OCI-M1 (cell line): ENCODE measurements around the gene ARSB.

Experiments
- DNase-seq: peaks from one replicate; lab custom pipeline; 2025; lab: John Stamatoyannopoulos, UW

Gene ARSB

DNA sequence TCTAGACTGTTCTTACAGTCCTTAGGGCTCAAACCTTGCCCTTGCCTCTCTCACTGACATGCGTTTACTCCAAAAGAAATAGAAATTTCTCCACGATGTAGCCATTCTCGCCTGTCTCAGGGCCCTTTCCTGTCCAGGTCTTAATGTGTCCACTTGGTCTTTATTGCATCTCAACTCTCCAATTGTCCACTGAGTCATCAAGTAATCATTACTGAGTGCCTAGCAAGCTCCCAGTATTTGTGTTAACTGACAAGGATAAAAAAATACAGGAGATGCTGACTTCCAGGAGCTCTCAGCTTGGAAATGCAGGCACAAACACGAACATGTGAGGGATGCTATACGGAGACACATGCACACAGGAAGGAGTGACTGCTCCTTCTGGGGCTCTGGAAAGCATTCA, 147.3 kb downstream of the ARSB start:
- no peak for DNase-seq

DNA sequence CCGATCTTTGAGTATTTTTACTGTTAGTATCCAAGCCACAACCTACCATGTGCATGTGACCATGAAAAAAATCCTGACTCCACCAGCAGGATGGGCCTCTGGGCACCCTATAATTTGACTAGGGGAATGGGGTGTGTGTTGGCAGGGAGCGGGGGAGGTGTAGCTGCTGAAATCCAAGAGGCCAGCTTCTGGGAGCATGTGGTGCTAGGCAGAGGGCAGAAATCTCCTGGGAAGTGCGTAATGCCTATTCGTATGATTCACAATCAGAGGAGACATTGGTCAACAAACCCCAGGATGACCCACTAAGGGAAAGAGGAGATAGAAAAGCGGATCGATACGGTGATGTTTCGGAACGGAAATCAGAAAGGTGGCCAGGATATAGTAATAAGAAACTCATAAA, 149.9 kb downstream of the ARSB start:
- no peak for DNase-seq

DNA sequence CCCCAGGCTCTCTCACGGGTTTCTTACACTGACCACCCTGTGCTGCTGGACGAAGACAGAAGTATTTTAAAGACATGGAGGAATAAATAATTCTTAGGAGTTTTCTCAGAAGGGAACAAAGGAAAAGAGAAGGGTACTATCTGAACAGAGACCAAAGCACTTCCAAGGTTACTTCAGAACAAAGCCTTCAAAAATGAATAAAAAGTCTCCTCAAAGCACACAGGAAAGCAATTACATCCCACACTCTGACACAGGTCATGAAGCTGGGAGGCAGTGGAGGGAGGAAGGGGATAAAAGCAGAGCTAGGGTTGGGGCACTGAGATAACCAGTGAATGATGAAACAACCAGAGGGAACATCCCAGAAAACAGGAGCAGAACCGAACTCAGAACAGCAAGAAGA, 151.8 kb downstream of the ARSB start:
- DNase-seq = no peak

DNA sequence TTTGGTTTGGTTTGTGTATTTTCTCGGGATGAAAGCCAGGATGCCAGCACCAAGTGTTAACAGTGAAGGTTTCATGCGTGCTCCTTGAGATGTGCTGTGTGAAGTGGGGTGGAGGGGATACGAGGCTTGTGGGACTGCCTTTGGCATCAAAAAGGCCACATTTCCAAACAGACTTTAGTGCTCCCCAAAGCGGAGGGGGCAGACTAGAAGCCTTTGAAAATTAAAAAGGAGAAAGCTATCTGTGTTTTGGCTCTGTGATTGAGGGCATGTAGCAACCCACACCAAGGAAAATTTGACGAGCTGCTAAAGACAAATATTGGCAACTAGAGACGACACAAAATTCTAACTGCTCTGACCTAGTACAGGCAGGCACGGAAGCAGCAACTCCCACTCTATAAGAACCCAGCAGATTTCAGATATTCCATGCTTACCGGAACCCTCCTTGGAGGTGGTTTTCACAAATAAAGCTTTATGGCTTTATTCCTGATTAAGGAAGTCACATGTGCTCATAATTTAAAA, 154.5 kb downstream of the ARSB start:
- DNase-seq = no peak

DNA sequence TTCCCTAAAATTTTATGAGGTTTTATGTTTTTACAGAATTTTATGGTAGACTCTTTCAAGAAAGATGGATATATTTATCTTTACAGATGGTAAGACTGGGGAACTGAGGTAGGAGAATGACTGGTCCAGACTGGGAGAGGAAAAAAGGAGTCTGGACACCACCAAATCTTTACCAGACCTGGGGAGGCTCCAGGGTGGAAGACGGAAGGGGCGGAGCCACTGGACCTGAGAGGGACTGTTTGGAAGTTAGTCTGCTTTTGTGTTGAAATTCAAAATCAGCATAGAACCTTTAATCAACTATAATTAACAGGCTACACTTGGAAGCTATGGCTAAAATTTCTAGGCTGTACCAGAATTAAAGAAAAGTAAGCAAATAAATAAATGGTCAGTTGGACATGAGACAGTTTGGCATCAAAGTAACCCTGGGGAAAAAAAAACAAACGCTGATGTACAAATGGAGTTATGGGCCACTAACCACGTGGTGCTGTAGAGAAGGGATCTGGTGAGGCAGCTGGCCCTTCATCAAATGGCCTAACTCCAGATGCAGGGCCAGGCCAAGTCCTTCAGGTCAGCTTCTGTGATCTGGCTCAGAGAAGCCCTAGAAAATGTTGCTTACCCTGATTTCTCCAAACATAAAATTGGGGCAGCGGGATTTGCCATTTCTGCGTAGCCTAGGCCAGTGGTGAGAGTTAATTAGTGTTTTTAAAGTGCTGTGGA, 155.1 kb downstream of the ARSB start:
- DNase-seq = no peak

DNA sequence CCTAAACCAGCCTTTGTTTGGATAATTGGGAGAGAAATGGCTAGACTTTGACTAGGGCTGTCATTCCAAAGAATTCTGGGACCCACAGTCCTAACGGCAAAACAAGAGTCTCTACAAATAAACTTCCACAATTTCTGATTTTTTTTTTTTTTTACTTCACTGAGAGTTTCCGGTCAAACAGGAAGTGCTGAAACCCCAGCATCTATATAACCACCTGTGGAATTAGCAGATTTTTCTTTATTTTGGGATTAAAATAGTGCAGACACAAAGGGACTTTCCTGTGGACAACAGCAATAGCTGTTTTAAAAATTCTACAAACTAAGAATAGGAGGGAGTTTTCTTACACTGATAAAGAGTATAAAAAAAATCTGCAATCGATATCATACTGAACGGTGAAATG, 157.4 kb downstream of the ARSB start:
- DNase-seq = no peak

DNA sequence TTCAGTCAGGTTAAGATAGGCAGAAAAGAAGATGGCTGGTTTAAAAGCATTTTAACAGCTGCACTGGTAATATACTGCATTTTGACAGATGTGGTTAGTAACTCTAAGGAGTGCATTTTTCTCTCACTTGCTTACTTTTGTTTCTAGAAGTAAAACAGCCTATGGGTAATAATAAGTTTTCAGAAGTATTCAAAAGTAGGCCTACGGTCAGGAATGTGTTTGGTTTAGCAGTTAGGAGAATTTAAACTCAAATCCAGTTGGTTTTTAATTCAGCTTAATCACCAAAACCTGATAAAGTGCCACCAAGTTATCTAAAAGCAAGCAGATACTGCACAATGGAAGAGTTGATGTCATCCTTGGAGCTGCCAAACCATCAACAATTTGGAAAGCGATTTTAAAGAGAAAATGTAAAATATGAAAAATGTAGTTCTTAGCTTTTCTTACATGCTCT, 160.3 kb downstream of the ARSB start:
- peak; percentile 12 for DNase-seq

DNA sequence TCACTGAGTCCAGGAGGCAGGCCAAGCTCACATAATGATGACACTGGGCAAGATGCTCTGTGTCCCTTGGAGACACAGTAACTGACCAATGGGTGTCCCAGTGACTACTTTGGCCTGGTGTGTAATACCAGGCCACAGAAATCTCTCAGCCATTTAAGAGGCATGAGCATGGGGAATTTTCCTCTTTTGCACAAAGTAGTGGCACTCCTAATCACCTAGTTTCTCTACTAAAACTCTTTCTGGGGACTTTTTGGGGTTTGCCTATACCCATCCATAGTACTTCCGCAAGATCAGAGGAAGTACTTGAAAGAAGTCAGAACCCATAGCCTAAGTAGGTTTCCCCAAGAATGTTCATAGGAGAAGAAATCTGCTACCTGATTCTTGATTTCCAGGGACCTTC, 161.9 kb downstream of the ARSB start:
- no peak for DNase-seq

DNA sequence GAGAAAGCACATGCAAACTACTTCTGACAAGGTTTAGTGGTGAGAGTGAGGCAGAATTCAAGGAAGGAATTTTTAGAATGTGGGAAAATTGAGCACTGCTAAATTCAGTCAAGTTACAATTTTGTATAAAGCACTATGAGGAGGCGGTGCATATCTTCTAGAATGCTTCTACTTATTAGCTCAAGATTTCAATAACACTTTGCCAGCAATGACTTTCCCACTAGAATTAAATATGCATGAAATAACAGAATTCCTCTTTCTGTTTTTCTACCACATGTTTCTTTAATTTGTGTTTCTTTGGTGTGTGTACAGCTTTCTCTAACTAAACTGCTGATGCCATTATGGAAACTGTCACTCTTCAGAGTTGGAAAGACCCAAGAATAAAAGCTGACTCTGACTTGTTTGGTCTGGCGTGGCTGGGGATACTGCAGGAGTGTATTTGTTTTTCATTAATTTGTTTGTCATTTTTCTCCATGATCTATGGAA, 163.5 kb downstream of the ARSB start:
- DNase-seq = no peak

DNA sequence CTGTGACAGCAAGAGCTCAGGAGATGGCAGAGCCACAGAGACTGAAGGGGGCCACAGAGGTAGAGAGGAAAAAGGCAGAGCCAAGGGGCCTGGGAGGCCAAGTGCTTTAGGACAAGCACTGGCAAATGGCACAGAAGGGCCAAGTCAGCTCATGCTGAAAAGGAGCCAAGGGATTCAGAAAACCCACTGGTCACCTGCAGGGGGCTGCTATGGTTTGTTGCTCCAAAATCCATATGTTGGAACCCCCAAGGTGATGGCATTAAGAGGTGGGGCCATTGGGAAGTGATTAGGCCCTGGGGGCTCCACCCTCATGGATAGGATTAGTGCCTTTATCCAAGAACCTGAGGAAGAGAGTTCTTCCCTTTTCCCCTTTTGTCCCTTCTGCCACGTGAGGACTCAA, 165.4 kb downstream of the ARSB start:
- no peak for DNase-seq

DNA sequence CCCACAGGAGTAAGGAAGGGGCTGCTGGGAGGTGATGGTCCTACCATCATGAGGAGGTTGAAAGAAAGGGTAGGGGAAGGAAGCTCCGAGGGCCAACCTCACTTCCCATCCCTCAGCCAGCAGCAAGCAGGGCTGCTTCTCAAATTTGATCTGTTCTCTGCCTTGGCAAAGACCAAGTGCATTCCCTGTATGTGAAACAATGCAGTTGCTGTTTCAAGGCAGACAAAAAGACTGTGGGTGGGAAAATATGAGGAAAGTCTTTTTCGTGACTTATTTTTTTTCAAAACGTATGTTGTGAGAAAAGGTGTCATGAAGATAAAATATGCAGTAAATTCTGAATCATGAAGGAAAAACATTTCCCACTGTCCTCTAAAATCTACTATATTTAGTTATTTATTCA, 165.9 kb downstream of the ARSB start:
- no peak for DNase-seq

DNA sequence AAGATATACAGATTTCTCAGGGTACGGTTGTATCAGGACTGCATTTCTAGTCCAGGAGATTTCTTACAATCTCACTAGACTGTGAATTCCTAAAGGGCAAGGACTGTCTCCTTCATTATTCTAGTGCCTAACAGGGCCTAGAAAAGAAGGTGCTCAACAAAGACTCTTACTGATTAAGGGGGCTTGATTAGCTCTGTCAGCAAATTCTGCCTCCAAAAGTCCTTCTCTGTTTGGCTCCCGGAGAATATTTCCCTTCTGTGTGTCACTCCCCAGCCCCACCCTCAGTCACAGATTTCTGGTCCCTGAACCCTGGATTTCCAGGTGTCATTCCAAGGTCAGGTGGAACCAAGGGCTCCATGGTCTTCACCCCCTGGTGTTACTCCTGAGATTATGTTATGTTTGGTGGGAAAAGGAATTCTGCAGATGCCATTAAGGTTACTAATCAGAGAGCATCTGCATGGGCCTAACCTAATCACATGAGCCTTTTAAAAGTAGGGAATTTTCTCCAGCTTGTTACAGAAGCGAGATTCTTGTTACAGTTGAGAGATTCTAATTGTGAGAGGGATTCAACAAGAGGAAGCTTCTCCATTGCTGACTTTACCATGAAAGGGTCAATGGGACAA, 168.9 kb downstream of the ARSB start:
- DNase-seq = no peak

DNA sequence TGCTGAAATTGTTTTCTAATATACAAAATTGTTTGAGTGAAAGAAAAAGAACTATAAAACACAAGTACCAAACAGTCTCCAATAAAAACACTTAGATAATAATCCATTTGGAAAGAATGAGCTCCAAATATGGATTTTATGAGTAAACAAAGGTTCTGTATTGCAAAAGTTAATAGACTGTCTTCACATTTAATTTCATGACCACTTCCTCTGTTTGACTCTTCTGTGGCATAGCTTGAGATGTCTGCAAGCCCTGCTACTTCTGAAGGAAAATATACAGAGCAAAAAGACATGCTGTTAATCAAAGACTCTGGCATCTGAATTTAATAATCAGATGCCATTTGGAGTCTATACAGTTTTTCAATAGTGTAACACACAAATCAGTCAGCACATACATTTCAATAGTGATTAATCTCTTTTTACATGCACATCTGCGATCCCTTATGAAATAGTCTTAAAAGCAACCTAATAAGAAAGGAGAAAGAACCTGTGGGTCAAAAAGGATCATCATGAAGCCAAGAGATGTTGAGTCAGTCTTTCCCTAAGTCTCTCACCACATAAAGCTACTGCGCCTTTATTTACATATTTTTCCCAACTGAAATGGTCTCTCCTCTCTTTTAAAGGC, 171.1 kb downstream of the ARSB start:
- DNase-seq = no peak

DNA sequence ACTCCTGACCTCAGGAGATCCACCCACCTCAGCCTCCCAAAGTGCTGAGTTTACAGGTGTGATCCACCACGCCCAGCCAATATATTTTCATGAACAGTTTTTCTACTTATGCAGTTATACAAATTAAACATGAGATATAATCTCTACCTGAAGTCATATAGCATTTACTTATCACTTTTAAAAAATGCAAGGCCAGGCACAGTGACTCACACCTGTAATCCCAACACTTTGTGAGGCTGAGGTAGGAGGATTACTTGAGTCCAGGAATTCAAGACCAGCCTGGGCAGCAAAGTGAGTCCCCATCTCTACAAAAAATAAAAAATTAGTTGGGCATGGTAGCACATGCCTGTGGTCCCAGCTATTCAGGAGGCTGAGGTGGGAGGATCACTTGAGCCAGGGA, 171.8 kb downstream of the ARSB start:
- no peak for DNase-seq

DNA sequence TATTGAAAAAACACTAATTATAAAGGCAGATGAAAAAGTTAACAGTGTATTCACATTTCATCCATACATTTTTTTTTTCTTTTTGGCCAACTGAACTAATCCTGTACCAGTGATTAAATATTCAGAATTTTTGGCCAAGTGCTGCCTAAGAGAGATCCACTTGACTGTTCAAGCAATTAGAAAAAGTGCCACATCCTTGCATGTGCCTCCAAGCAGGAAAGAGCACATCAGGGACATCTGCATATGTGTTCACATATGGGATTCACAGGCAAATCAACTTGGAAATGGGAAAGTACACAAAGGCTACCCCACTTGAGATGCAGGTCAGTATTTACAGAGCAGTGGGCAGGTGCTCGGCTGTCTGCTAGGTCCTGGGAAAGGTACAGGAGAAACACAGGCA, 173.2 kb downstream of the ARSB start:
- no peak for DNase-seq

DNA sequence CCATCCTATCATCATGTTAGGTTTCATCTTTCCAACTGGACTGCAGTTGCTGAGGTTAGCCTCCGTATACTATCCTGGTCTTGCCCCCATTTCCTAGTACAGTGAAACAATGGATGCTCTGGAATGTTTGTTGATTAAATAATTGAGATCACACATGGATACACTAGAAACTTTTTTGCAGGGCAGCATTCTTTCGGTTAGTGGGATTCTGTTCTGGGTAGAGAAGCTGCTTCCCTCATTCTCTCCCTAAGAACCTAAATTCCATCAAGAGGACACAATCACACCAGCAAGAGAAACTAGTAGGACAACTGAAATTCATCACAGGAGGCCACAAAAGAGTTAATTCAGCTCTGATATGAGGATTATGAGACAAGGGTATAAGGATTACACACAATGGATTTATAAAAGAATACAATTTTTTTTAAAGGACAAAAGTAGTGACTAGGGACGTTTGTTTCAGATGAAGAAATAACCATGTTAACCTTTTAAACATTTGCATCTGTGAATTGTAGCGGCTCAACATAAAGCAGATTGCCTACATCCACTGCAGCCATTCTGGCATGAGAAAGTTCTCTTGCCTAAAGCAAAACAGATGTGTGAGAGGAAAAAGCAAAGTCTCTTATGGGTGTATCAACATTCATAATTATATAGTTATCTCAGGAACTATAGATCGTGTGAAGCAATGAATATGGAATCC, 173.8 kb downstream of the ARSB start:
- DNase-seq = no peak

DNA sequence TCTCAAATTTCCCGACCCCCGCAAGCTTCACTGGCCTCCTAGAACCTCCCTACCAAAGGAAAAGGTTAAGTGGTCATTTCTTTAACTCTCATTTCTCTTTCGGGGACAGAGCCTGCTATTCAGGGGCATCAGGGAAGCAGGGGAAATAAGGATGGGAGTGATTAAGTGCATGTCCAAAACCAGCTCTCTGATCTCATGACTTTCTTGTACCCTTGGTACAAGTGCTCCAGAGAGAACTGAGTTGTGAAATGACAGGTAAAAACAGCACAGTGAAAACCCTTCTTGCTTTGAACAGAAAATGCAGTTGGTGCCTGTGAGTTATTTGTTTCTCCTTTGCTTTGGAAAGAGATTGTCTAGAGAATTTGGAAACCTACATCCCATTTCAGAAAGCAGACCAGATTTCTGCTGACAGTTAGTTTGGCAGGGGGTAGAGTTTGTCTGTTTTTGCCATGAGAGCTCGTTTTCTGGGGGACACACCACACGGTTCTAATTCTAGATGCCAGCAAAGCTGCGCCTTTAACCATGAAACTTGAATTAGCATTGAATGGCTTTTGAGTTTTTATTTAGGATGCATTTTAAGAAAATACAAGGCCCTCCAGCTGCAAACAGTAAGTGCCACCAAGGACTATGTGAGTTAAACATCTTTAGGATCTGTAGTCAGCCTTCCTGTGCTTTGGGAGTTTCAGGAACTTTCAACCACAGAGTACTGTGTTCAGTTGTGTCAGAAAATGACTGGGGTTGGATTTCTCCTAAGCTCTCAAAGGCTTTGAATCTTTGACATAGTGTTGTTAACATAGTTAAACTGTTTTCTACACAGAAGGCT, 174.8 kb downstream of the ARSB start:
- no peak for DNase-seq

DNA sequence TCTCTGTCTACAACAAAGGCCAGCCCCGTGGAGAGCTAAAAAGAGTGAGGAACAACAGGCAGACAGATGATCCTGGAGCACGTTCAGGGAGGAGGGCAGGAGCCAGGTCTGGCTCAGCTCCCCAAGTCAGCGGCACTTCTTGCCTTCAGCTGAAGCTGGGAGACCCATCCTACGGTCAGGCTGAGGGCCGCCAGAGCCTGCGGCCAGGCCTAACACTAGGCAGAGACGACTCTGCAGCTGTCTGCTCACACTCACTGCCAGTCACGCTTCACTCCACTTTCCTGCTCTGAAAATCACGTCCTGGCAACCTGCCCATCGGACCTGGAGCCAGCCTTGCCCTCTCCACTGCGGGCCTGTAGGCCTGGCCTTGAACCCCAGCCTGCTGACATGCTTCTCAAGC, 175.7 kb downstream of the ARSB start:
- no peak for DNase-seq

DNA sequence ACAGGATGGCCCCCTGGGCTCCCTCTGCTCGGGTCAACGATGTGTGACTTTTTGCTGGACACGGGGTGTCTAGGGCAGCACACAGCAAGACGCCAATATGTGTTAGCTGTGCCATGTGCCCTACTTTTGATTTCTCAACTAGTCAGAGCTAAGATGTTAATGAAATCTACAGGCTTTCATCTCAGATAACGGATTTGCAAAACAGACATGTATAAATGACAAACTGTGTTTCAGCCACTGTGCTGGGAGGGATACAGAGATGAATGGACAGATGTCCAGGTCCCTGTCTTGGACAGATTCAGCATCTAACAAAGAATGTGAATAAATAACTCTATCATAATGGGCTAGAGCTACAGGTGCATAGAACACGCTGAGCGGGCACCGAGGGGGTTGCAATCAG, 176.3 kb downstream of the ARSB start:
- no peak for DNase-seq

DNA sequence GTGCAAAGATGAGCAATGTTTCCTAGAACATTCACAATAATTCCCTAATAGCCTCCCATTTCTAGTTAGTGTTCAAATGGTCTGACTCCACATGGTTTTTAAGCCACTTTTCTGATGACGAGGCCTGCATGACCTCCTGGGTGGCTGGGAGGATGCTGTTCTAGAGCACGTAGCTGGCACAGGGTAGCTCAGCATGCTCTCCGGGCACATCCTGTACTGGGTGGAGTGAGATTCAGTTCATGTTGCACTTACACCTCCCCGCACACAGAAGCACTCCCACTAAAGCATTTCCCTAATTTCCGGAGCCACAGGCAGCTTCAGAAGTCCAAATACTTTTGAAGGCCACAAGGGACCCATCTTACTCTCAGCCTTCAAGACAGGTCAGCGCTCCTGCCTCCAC, 176.7 kb downstream of the ARSB start:
- no peak for DNase-seq

DNA sequence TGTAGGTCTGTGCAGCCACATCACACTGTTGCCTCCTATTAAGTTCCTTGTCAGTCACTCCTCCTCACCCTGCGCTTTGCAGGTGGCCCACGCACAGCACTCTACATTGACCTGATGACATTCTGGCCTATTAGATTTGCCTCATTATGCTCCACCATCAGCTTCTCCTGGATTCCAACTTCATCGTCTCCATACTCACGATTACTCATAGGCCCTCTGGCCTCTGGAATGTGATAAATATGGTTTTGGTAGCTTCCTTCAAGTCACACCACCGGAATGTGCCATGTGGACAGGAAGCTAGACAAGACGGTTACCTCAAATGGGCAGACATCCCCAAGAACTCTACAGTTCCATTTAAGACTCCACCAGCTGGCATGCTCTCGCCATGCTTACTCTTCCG, 178.6 kb downstream of the ARSB start:
- DNase-seq = no peak
